Keratinocyte (primary cell): ENCODE measurements around the gene ZNF160. TPM values are rescaled to one million over a fixed set of nuclear protein-coding genes. Genes with fewer than 3 reads are reported as not detected.

Source experiments
- DNase-seq: peaks from one replicate; pipeline ENCODE4 v3.0.0-alpha.2; 2011; ENCODE audit warnings: low read depth, missing footprints, low spot score
- FAIRE-seq: peaks from 2 replicates; lab custom pipeline; 2011; peaks lifted over from hg19 to GRCh38; lab: Jason Lieb, UNC
- H2AFZ ChIP-seq: 2 replicates; pipeline ENCODE4 v1.6.0; 2012; ENCODE audit warnings: low read length, control low read depth, inconsistent platforms; ENCODE audit not compliant: control insufficient read depth
- H3K27ac ChIP-seq: 2 replicates; pipeline ENCODE4 v1.5.1; 2011; ENCODE audit warnings: low read length; ENCODE audit not compliant: control insufficient read depth, insufficient read depth
- H3K27me3 ChIP-seq: 3 replicates; pipeline ENCODE4 v1.6.0; 2011; ENCODE audit warnings: low read length; ENCODE audit not compliant: control insufficient read depth, insufficient read depth; ENCODE audit errors: extremely low read depth
- H3K36me3 ChIP-seq, 2 experiments: 2 replicates in 1 of 2; 3 replicates in 1 of 2; pipeline ENCODE4 v1.5.1; 2011; ENCODE audit warnings: low read length in 2 of 2, mild to moderate bottlenecking in 1 of 2; ENCODE audit not compliant: control insufficient read depth in 2 of 2, insufficient read depth in 2 of 2; ENCODE audit errors: extremely low read depth in 1 of 2
- H3K4me1 ChIP-seq: 3 replicates; pipeline ENCODE4 v1.5.1; 2011; ENCODE audit warnings: low read length; ENCODE audit not compliant: control insufficient read depth, insufficient read depth; ENCODE audit errors: extremely low read depth
- H3K4me2 ChIP-seq: 3 replicates; pipeline ENCODE4 v1.6.0; 2011; ENCODE audit warnings: low read depth, low read length; ENCODE audit not compliant: control insufficient read depth, insufficient read depth; ENCODE audit errors: extremely low read depth
- H3K4me3 ChIP-seq, 3 experiments: fragments of 200-600 bp in 1 of 3; sonication (generic) in 1 of 3; 2 replicates in 2 of 3; 3 replicates in 1 of 3; pipeline ENCODE4 v1.5.1; 2011 to 2016; ENCODE audit warnings: low read length in 3 of 3, mild to moderate bottlenecking in 3 of 3, control low read depth in 2 of 3, inconsistent platforms in 1 of 3, low read depth in 1 of 3, mixed read lengths in 1 of 3, mixed run types in 1 of 3, moderate library complexity in 1 of 3; ENCODE audit not compliant: control insufficient read depth in 2 of 3, insufficient read depth in 2 of 3; ENCODE audit errors: extremely low read depth in 1 of 3
- H3K79me2 ChIP-seq: 2 replicates; pipeline ENCODE4 v1.6.0; 2012; ENCODE audit warnings: low read length; ENCODE audit not compliant: control insufficient read depth, insufficient read depth
- H3K9ac ChIP-seq: 3 replicates; pipeline ENCODE4 v1.6.0; 2011; ENCODE audit warnings: low read length; ENCODE audit not compliant: control insufficient read depth, insufficient read depth; ENCODE audit errors: extremely low read depth
- H3K9me1 ChIP-seq: 3 replicates; pipeline ENCODE4 v1.6.0; 2011; ENCODE audit warnings: low read length; ENCODE audit not compliant: control insufficient read depth, insufficient read depth; ENCODE audit errors: extremely low read depth
- H3K9me3 ChIP-seq: 2 replicates; pipeline ENCODE4 v1.5.1; 2012; ENCODE audit warnings: low read depth, low read length; ENCODE audit not compliant: control insufficient read depth
- H4K20me1 ChIP-seq: 3 replicates; pipeline ENCODE4 v1.6.0; 2011; ENCODE audit warnings: low read length; ENCODE audit not compliant: control insufficient read depth, insufficient read depth; ENCODE audit errors: extremely low read depth
- CTCF ChIP-seq, 3 experiments: IDR thresholded peaks in 1 of 3; conservative IDR thresholded peaks in 1 of 3; optimal IDR thresholded peaks in 1 of 3; 2 replicates in 2 of 3; 3 replicates in 1 of 3; pipeline versions ENCODE3 to v1.5.1; 2011; ENCODE audit warnings: low read length in 3 of 3, mild to moderate bottlenecking in 3 of 3, moderate library complexity in 2 of 3, control low read depth in 1 of 3, inconsistent platforms in 1 of 3; ENCODE audit not compliant: insufficient read depth in 2 of 3; ENCODE audit errors: extremely low read depth in 1 of 3
- EZH2 ChIP-seq: IDR thresholded peaks from one replicate; pipeline ENCODE4 v1.6.1; 2012; ENCODE audit warnings: inconsistent platforms, mild to moderate bottlenecking, low read length, moderate library complexity
- dilution Hi-C: fragments of 300-500 bp; cut with MboI; formaldehyde crosslinking; loops from one replicate; pipeline ENCODE4 v1.7.0; 2020; ENCODE audit warnings: low sequenced_read_pairs; ENCODE audit not compliant: extremely low pct_ligation_motif_present
- polyA plus RNA-seq, 5 experiments: library from polyadenylated mRNA; depleted of rRNA in 3 of 5; stranded (reverse) in 3 of 5; stranded (forward) in 1 of 5; unstranded in 1 of 5; fragments of >200 nt; gene quantifications; 1 replicate in 1 of 5; 2 replicates in 3 of 5; 3 replicates in 1 of 5; pipeline versions ENCODE4 v1.2.1 to v1.2.3, GENCODE V29; 2011 to 2012; ENCODE audit warnings: missing spikeins in 2 of 5, low read depth in 1 of 5, low replicate concordance in 1 of 5

ZNF160 gene
- polyA plus RNA-seq, 1 donor (not counting 4 experiments of a cell fraction or from before 2014, with no cell fraction given) = 14.4 TPM

- Histone ChIP-seq H3K27ac (no peak overlapping the region), H3K27me3 (no peaks in the 10 kb centered on the region), H3K9me3 (peaks cover 3% of the 10 kb centered on the region), H3K79me2 (peaks cover 4% of the 10 kb centered on the region), H3K36me3 (peaks cover 15 to 26% of the 10 kb centered on the region in 2 experiments), H3K9ac (no peak overlapping the region), H3K4me1 (no peaks in the 10 kb centered on the region), H4K20me1 (no peaks in the 10 kb centered on the region), H2AFZ (no peak overlapping the region), H3K4me3 (no peak overlapping the region), H3K9me1 (no peaks in the 10 kb centered on the region), H3K4me2 (no peak overlapping the region)
- no peak for DNase-seq
- dilution Hi-C loops = no loop called here
- no peak for TF ChIP-seq CTCF (optimal IDR thresholded peaks at IDR 0.05 in 1 of 3, IDR thresholded peaks at IDR 0.05 in 1 of 3, conservative IDR thresholded peaks at IDR 0.05 in 1 of 3; ENCODE audit: extremely low read depth in 1 of 3, insufficient read depth in 2 of 3, low read length in 3 of 3)
- no peak for TF ChIP-seq EZH2
- no peak for FAIRE-seq
Observed at GRCh38 chr19:53079313-53079924, 23.8 kb downstream of the ZNF160 start.

GRCh38 chr19:53078668-53079067 lies 24.6 kb downstream of the ZNF160 start:
- dilution Hi-C loops = no loop called here
- TF ChIP-seq CTCF (optimal IDR thresholded peaks at IDR 0.05 in 1 of 3, IDR thresholded peaks at IDR 0.05 in 1 of 3, conservative IDR thresholded peaks at IDR 0.05 in 1 of 3; ENCODE audit: extremely low read depth in 1 of 3, insufficient read depth in 2 of 3, low read length in 3 of 3) (no peak), EZH2 (no peak)
- Histone ChIP-seq H3K9me1 (no peaks in the 10 kb centered on the region), H4K20me1 (no peaks in the 10 kb centered on the region), H3K27ac (no peak overlapping the region), H2AFZ (no peak overlapping the region), H3K36me3 (peaks cover 10 to 22% of the 10 kb centered on the region in 2 experiments), H3K27me3 (no peaks in the 10 kb centered on the region), H3K4me2 (no peak overlapping the region), H3K9ac (no peak overlapping the region), H3K9me3 (peaks cover 3% of the 10 kb centered on the region), H3K79me2 (peaks cover 4% of the 10 kb centered on the region), H3K4me3 (no peak overlapping the region), H3K4me1 (no peaks in the 10 kb centered on the region)
- DNase-seq (no peak), FAIRE-seq (no peak)
